ENCODE results near the gene FLII. TPM values are rescaled to one million over a fixed set of nuclear protein-coding genes. Genes with fewer than 3 reads are reported as not detected.

The FLII gene
- total and polyA plus RNA-seq, 5 experiments from 2014 or later, result 81.2 to 327 (median 180) TPM

- Mint-ChIP-seq H3K4me1 (peaks cover 2 to 5% (median 4%) of the 10 kb centered on the region in 4 donors), H3K4me3 (no peak overlapping the region), H3K27ac (peak overlapping the region in 2 of 10 donors; percentile 67 to 86), H3K27me3 (no peaks in the 10 kb centered on the region), H3K9me3 (no peaks in the 10 kb centered on the region), H3K36me3 (peaks cover 0 to 79% (median 12%) of the 10 kb centered on the region in 3 donors)
- POLR2A ChIA-PET, result interaction anchor here (1.4 kb wide), 1 partner anchor 66 kb away, joined by 3 read pairs; the partner anchor contains the start of genes SMCR8 and TOP3A
- DNase-seq (no peak), ATAC-seq (no peak)
Measured at GRCh38 chr17:18248811-18249210, 9.7 kb downstream of the FLII start.

GRCh38 chr17:18248300-18248731 lies 10.2 kb downstream of the FLII start:
- peaks cover 2 to 5% (median 4%) of the 10 kb centered on the region in 4 donors for H3K4me1 Mint-ChIP-seq
- H3K27me3 Mint-ChIP-seq, result no peaks in the 10 kb centered on the region
- no peaks in the 10 kb centered on the region for H3K9me3 Mint-ChIP-seq
- peaks cover 0 to 74% (median 9%) of the 10 kb centered on the region in 3 donors for H3K36me3 Mint-ChIP-seq
- DNase-seq (peak; percentile 35 to 80 (median 62)), ATAC-seq (peak; percentile 75 to 80)
- H3K4me3 Mint-ChIP-seq, result no peak overlapping the region
- POLR2A ChIA-PET, result interaction anchor here (1.4 kb wide), 1 partner anchor 66 kb away, joined by 3 read pairs; the partner anchor contains the start of genes SMCR8 and TOP3A
- peak overlapping the region in 6 of 10 donors; percentile 24 to 88 (median 58) for H3K27ac Mint-ChIP-seq

GRCh38 chr17:18247613-18248001 lies 10.9 kb downstream of the FLII start:
- Mint-ChIP-seq H3K27me3 (no peaks in the 10 kb centered on the region), H3K27ac (no peak overlapping the region), H3K4me3 (no peak overlapping the region), H3K4me1 (peaks cover 2 to 5% (median 4%) of the 10 kb centered on the region in 4 donors), H3K36me3 (peaks cover 0 to 70% (median 9%) of the 10 kb centered on the region in 3 donors), H3K9me3 (no peaks in the 10 kb centered on the region)
- POLR2A ChIA-PET, result interaction anchor here (1.4 kb wide), 1 partner anchor 67 kb away, joined by 3 read pairs; the partner anchor contains the start of genes SMCR8 and TOP3A
- ATAC-seq (no peak), DNase-seq (no peak)

GRCh38 chr17:18246880-18247612 lies 11.5 kb downstream of the FLII start:
- H3K4me3 Mint-ChIP-seq, result no peak overlapping the region
- peaks cover 0 to 65% (median 9%) of the 10 kb centered on the region in 3 donors for H3K36me3 Mint-ChIP-seq
- peaks cover 2 to 5% (median 4%) of the 10 kb centered on the region in 4 donors for H3K4me1 Mint-ChIP-seq
- no peaks in the 10 kb centered on the region for H3K27me3 Mint-ChIP-seq
- no peaks in the 10 kb centered on the region for H3K9me3 Mint-ChIP-seq
- POLR2A ChIA-PET, result no interaction called here
- ATAC-seq (peak in 1 of 2 donors; percentile 37), DNase-seq (no peak)
- H3K27ac Mint-ChIP-seq, result peak overlapping the region in 2 of 10 donors; percentile 34 to 56

GRCh38 chr17:18246109-18246725 lies 12.3 kb downstream of the FLII start:
- H3K27ac Mint-ChIP-seq, result no peak overlapping the region
- H3K9me3 Mint-ChIP-seq, result no peaks in the 10 kb centered on the region
- H3K4me1 Mint-ChIP-seq, result peaks cover 2 to 5% (median 4%) of the 10 kb centered on the region in 4 donors
- no peak overlapping the region for H3K4me3 Mint-ChIP-seq
- POLR2A ChIA-PET, result interaction anchor here (0.5 kb wide), 1 partner anchor 1283 kb away, joined by 4 read pairs; no protein-coding TSS in a partner anchor
- ATAC-seq (no peak), DNase-seq (no peak)
- H3K36me3 Mint-ChIP-seq, result peaks cover 0 to 59% (median 9%) of the 10 kb centered on the region in 3 donors
- no peaks in the 10 kb centered on the region for H3K27me3 Mint-ChIP-seq

- no peaks in the 10 kb centered on the region for H3K9me3 Mint-ChIP-seq
- no peak overlapping the region for H3K4me3 Mint-ChIP-seq
- DNase-seq (no peak), ATAC-seq (no peak)
- peaks cover 2 to 5% (median 4%) of the 10 kb centered on the region in 4 donors for H3K4me1 Mint-ChIP-seq
- peak overlapping the region in 2 of 10 donors; percentile 3 to 74 for H3K27ac Mint-ChIP-seq
- peaks cover 0 to 49% (median 5%) of the 10 kb centered on the region in 3 donors for H3K36me3 Mint-ChIP-seq
- H3K27me3 Mint-ChIP-seq, result no peaks in the 10 kb centered on the region
- POLR2A ChIA-PET, result interaction anchor here (0.5 kb wide), 1 partner anchor 1284 kb away, joined by 4 read pairs; no protein-coding TSS in a partner anchor
Measured at GRCh38 chr17:18245038-18245776, 13.3 kb downstream of the FLII start.

- DNase-seq (no peak), ATAC-seq (no peak)
- H3K27me3 Mint-ChIP-seq, result no peaks in the 10 kb centered on the region
- no peak overlapping the region for H3K4me3 Mint-ChIP-seq
- peaks cover 0 to 6% (median 0%) of the 10 kb centered on the region in 4 donors for H3K4me1 Mint-ChIP-seq
- POLR2A ChIA-PET, result no interaction called here
- peak overlapping the region in 1 of 10 donors; percentile 46 for H3K27ac Mint-ChIP-seq
- peaks cover 0 to 39% (median 0%) of the 10 kb centered on the region in 3 donors for H3K36me3 Mint-ChIP-seq
- H3K9me3 Mint-ChIP-seq, result no peaks in the 10 kb centered on the region
Measured at GRCh38 chr17:18241229-18241871, 17.2 kb downstream of the FLII start.

GRCh38 chr17:18240449-18240848 lies 18.1 kb downstream of the FLII start:
- Mint-ChIP-seq H3K9me3 (no peaks in the 10 kb centered on the region), H3K27me3 (no peaks in the 10 kb centered on the region), H3K36me3 (peaks cover 0 to 37% (median 0%) of the 10 kb centered on the region in 3 donors), H3K27ac (peak overlapping the region in 1 of 10 donors; percentile 46), H3K4me3 (no peak overlapping the region), H3K4me1 (peaks cover 0 to 6% (median 0%) of the 10 kb centered on the region in 4 donors)
- POLR2A ChIA-PET, result no interaction called here
- ATAC-seq, result no peak
- DNase-seq, result no peak

- H3K36me3 Mint-ChIP-seq, result peaks cover 0 to 25% (median 0%) of the 10 kb centered on the region in 3 donors
- H3K4me3 Mint-ChIP-seq, result no peak overlapping the region
- DNase-seq, result no peak
- peaks cover 0 to 6% (median 0%) of the 10 kb centered on the region in 4 donors for H3K4me1 Mint-ChIP-seq
- POLR2A ChIA-PET, result no interaction called here
- ATAC-seq, result no peak
- no peaks in the 10 kb centered on the region for H3K9me3 Mint-ChIP-seq
- peak overlapping the region in 1 of 10 donors; percentile 37 for H3K27ac Mint-ChIP-seq
- no peaks in the 10 kb centered on the region for H3K27me3 Mint-ChIP-seq
Measured at GRCh38 chr17:18238299-18238698, 20.2 kb downstream of the FLII start.

GRCh38 chr17:18237461-18237860 lies 21.1 kb downstream of the FLII start:
- H3K27ac Mint-ChIP-seq, result no peak overlapping the region
- DNase-seq, result no peak
- peaks cover 0 to 6% (median 0%) of the 10 kb centered on the region in 4 donors for H3K4me1 Mint-ChIP-seq
- peaks cover 0 to 23% (median 0%) of the 10 kb centered on the region in 3 donors for H3K36me3 Mint-ChIP-seq
- H3K9me3 Mint-ChIP-seq, result no peaks in the 10 kb centered on the region
- POLR2A ChIA-PET, result no interaction called here
- no peak overlapping the region for H3K4me3 Mint-ChIP-seq
- H3K27me3 Mint-ChIP-seq, result no peaks in the 10 kb centered on the region
- no peak for ATAC-seq

GRCh38 chr17:18236494-18236893 lies 22.0 kb downstream of the FLII start:
- Mint-ChIP-seq H3K27me3 (no peaks in the 10 kb centered on the region), H3K4me1 (peaks cover 0 to 6% (median 0%) of the 10 kb centered on the region in 4 donors), H3K4me3 (no peak overlapping the region), H3K36me3 (peaks cover 0 to 23% (median 0%) of the 10 kb centered on the region in 3 donors), H3K9me3 (no peaks in the 10 kb centered on the region), H3K27ac (no peak overlapping the region)
- POLR2A ChIA-PET, result no interaction called here
- DNase-seq (no peak), ATAC-seq (no peak)

- POLR2A ChIA-PET, result no interaction called here
- Mint-ChIP-seq H3K9me3 (no peaks in the 10 kb centered on the region), H3K4me3 (no peak overlapping the region), H3K27ac (no peak overlapping the region), H3K27me3 (no peaks in the 10 kb centered on the region), H3K36me3 (peaks cover 0 to 23% (median 0%) of the 10 kb centered on the region in 3 donors), H3K4me1 (peaks cover 0 to 6% (median 0%) of the 10 kb centered on the region in 4 donors)
- ATAC-seq, result no peak
- DNase-seq, result no peak
Measured at GRCh38 chr17:18235743-18236256, 22.7 kb downstream of the FLII start.

Measured in naive thymus-derived CD8-positive, alpha-beta T cell (primary cell).